Sciatic nerve (tissue), 2 donors: ENCODE results near the gene CRYBG3. TPM values are rescaled to one million over a fixed set of nuclear protein-coding genes. Genes with fewer than 3 reads are reported as not detected.

Experiments
- ATAC-seq: fragments of 200-7000 bp; cut with Tn5 transposase; one replicate; pipeline ENCODE4 v1.9.1; 2020; ENCODE audit warnings: mild to moderate bottlenecking, moderate library complexity
- DNase-seq: peaks from one replicate; pipeline ENCODE4 v3.0.0-alpha.2; 2020; ENCODE audit warnings: low spot score
- intact Hi-C: fragments of 100-400 bp; cut with DNase I; formaldehyde crosslinking; loops from one replicate; pipeline ENCODE4 v1.14.2; 2022
- total RNA-seq: library from RNA; stranded (reverse); fragmentation: NEBNext Ultra II Directional; extraction: Animal tissue kit (Norgen Biotek cat#: 25700); gene quantifications from one replicate; pipeline ENCODE4 v1.2.1, GENCODE V29; 2021
- donor health status: DM: no; HTN: no; CAD: no.
- donor health status: DM: no; HTN: no; CAD: no.

Gene CRYBG3
- total RNA-seq, 1 donor from 2014 or later = 59.3 TPM

DNA sequence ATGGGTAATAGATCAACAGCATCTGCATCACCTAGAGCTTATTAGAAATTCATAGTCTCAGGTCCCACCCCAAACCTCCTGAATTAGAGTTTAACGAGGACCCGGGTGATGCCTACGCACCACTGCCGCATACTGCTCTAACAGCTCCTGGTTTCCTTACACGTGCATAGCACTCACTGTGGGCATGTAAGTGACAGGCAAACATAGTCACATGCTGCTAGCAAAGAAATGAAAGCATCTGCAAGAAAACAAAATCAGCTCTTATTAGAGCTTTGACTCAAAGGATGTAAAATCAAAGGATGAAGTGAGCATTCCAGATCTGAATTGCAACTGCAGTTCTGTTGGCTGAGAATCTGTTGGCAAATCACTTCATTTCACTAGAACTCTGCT, 169.5 kb downstream of the CRYBG3 start:
- DNase-seq (no peak), ATAC-seq (no peak)
- intact Hi-C loops = no loop called here

DNA sequence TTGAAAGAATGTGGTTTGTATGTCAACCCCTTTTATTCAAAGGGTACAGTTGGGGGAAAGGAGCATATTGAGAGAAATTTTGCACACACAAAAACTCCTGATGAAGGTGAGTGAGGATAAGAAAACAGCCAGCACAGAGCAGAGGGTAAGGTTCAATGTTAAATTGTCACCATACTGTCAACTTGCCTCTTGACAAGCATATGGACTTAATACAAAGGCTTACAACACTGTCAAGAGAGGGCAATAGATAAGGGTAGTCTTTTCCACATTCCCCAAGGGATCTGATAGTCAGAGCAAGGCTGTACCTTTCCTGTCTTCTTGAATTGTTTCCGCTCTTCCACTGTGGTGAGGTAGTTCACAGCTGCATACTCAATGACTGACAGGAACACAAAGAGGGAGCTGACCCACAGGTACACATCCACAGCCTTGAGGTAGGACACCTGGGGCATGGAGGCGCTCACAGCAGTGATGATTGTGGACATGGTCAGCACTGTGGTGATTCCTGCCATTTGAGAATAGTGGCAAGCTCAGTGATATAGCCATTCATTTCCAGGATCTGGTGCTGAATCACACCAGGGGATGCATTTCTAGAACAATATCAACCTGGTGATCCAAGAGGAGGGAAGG, 170.8 kb downstream of the CRYBG3 start:
- DNase-seq = no peak
- no peak for ATAC-seq
- intact Hi-C loops = no loop called here

DNA sequence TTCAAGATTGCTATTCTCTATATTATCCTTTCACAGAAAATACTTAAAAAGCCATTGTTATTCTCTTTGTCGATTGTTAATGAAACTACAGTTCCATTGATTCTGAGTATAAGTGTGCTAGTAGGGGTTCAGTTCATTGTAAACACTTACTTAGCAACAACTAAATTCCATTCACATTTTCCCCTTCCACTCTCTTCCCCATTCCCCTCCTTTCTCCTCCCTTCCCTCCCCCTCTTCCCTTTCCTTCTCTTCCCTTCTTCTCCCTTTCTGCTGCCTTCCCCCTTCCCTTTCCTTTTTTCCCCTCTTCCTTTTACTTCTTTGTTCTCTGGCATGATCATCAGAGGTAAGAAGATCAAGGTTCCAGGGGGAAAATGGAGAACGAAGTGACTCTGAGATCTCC, 171.7 kb downstream of the CRYBG3 start:
- DNase-seq = no peak

DNA sequence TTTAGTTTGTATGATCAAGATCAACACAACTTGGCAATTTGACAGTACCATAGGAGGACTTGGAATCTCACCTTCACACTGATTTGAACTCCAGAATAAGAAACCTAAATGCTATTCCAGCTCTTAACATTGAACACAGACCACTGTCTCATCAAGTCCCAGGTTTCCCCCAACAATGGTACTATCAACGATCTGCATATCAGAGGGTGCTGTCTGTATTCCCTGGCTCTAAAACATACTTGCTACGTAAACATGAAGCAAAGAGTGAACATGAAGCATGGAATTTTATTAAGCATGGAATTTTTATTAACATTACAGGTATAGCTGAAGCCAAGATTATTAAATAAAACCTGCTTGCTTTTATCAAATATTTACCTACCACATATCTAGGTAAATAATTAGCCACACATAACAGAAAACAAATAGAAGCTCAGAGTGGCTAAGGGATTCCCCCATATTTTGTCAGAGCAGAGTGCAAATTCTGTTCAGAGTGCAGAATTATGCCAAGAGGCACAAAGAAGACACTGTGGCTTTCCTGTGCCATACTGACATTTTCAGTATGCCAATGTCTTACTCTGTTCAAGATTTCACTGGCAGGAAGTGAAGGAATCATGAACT, 172.6 kb downstream of the CRYBG3 start:
- no peak for ATAC-seq
- intact Hi-C loops = no loop called here
- no peak for DNase-seq

More for the DNA sequence above, 171.7 kb downstream of the CRYBG3 start:
- intact Hi-C loops = no loop called here
- no peak for ATAC-seq

Other genes with a start within 250 kb of the CRYBG3 start
- gene ARL6, start 57.3 kb upstream of the CRYBG3 start, total RNA-seq = 9.8 TPM
- gene RIOX2, start 150.4 kb downstream of the CRYBG3 start, total RNA-seq = 36.0 TPM
- not detected for gene GABRR3, start 213.3 kb downstream of the CRYBG3 start, total RNA-seq